GM12801 (cell line): Measurements from ENCODE around the gene PPARA.

Source experiments
- CTCF ChIP-seq: IDR thresholded peaks from one replicate; pipeline ENCODE4 v1.5.1; 2011; ENCODE audit warnings: control low read depth; ENCODE audit not compliant: insufficient read length; ENCODE audit errors: extremely low read depth

PPARA gene

DNA sequence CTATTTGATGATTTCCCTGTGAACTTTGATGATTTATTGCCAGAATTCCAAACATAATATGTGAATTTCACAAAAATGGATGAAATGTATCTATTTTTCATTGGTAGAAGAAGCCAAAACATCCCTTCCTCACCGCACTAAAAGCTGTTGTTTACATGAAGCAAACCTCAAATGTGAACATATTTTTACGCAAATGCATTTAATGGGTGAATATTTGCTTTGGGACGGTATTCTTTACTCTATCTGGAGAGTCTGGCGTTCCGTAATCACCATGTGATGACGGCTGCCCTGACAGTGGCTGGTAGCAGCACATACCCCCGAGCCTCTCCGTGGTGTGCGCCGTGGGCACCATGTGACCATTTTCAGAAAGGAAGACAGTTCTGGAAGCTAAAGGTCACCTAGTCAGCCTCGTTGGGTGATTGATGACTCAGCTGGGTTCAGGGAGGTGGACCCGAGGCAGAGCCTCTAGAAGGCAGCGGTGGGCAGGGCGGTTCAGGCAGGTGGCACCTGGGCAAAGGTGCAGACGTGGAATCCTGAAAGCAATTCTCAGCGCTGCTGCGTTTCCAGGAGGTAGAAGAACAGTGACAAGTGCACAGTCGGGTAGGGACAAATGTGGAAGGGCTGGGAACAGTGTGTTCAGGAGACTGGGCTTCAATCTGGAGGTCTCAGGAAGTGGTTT is 45.3 kb downstream of the PPARA start:
- TF ChIP-seq CTCF = no peak

DNA sequence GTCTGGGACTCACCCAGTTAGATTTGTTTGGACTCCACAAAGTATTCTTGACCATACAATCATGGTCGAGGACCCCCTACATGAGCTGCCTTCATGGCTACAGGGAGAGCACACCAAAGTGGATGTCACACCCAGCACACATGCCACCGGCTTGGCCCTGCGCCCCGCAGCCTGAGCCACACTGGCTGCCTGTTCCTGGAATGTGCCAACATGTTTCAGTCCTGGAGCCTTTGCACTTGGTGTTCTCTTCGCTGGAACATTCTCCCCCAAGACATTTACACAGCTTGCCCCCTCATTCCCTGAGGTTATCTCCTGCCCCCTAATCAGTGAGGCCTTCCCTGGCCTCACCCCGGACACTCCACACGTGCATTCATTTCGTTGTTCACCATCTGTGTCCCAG is 46.0 kb downstream of the PPARA start:
- TF ChIP-seq CTCF = no peak

- TF ChIP-seq CTCF = no peak
Observed at GRCh38 chr22:46198274-46198673, 47.9 kb downstream of the PPARA start.

GRCh38 chr22:46201059-46201757 is 50.9 kb downstream of the PPARA start:
- no peak for TF ChIP-seq CTCF

GRCh38 chr22:46202897-46203600 is 52.7 kb downstream of the PPARA start:
- TF ChIP-seq CTCF = no peak

DNA sequence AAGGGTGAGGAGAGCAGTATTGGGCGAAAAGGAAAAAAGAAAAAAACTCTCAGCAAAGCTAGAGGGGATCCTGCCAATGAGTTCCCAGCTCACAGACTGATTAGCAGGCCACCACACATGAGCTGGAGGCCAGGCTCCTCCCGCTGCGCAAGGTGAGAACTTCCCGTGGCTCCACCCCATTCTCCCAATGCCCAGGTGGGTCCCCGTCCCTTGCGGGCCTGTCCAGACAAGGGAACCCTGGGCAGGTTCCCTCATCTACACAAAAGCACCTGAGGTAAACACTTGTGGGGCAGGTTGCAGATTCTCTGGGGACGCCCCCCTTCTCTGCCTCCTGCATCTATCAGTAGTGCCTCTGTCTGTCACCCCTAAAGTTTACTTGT is 53.3 kb downstream of the PPARA start:
- no peak for TF ChIP-seq CTCF

DNA sequence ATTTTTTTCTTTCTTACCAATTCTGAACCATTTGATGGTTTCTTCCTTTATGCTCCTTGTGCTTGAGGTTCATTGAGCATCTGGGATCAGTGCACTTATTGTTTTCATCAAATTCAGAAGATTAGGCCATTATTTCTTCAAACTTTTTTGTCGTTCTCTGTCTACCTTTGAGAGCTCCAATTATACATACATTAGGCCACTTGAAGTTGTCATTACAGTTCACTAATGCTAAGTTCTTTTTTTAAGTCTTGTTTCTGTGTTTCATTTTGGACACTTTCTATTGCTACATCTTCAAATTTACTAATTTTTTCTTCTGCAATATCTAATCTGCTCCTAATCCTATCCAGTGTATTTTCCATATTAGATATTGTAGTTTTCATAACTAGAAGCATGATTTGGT is 58.9 kb downstream of the PPARA start:
- TF ChIP-seq CTCF = no peak
